GM19463 (cell line): ENCODE data around the gene OR52I1.

Source experiments
- ATAC-seq: cut with Tn5 transposase; IDR thresholded peaks from one replicate; pipeline ENCODE4 v1.9.1; 2021; ENCODE audit warnings: mild to moderate bottlenecking, moderate library complexity; ENCODE audit not compliant: unreplicated experiment

OR52I1 gene, protein sequence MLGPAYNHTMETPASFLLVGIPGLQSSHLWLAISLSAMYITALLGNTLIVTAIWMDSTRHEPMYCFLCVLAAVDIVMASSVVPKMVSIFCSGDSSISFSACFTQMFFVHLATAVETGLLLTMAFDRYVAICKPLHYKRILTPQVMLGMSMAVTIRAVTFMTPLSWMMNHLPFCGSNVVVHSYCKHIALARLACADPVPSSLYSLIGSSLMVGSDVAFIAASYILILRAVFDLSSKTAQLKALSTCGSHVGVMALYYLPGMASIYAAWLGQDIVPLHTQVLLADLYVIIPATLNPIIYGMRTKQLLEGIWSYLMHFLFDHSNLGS

DNA sequence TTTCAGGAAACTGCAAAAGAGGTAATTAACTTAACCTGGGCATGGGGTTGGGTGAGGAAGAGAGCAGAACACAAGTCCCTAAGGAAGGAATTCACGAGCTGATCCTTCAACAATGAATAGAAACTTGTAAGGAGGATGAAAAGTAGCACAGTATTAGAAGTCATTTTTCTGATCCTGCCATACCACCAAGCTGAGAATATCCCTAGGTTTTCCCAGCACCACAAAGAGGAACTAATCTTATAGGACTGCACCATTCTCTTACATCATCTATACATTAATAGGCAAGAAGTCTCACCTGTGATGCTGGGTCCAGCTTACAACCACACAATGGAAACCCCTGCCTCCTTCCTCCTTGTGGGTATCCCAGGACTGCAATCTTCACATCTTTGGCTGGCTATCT is at the start of gene OR52I1:
TSS of gene OR52I1 (plus strand) at position 301 of the 400 bp plus-strand sequence. CDS start at position 301, 0 bp downstream.
- ATAC-seq: no peak

DNA sequence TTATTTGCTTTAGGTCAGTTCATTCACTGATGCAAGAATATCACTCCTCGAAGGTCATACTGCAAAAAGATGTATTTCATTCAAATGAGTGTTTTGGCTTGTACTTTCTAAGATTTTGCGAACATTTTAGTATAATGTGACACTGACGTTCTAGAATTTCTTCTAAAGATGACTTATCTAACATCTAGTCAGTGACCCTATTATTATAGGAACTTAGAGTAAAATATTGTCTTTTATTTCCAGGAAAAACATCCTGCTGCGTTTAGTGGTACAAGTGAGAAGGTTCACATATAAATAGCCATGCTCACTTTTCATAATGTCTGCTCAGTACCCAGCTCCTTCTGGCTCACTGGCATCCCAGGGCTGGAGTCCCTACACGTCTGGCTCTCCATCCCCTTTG is 48.9 kb upstream of the OR52I1 start, which contains the start of gene OR52M1:
TSS of gene OR52M1 (plus strand) at position 301 of the 400 bp plus-strand sequence. CDS start at position 301, 0 bp downstream.
- no peak for ATAC-seq

DNA sequence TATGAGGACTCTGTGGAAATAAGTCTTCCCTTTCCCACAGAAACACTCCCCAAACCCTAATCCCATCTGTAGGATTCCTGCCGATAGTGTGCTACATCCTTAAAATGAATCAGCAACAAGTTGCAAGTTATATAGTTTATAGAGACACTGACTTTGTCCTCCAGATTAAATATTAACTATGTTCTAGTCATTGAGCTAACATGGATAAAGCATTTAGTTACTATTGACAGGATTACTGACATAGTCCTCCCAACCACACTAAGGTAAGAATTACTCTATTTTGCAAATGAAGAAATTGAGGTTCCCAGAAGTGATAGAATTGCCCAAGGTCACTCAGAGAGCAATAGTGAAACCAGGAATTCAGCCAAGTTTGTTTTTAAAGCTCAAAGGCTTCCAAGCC is 47.0 kb upstream of the OR52I1 start:
- ATAC-seq: no peak

DNA sequence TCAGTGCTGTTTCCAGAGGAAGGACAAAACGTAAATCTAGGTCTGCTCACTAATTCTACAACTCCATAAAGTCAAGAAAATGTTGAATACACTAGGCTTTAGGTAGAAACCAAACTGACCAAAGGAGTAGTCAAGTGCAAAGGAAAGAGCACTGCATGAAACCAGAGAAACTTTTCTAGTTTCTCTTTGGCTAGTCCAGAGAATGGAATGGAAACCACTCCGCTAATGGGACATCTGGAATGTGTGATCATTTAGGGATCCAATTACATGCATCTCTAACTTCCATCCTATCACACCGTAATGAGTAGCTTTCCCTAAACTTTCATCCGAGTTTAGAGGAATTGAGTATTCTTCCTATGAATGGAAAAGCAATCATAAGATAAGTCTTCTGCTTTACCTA is 46.4 kb upstream of the OR52I1 start:
- no peak for ATAC-seq

DNA sequence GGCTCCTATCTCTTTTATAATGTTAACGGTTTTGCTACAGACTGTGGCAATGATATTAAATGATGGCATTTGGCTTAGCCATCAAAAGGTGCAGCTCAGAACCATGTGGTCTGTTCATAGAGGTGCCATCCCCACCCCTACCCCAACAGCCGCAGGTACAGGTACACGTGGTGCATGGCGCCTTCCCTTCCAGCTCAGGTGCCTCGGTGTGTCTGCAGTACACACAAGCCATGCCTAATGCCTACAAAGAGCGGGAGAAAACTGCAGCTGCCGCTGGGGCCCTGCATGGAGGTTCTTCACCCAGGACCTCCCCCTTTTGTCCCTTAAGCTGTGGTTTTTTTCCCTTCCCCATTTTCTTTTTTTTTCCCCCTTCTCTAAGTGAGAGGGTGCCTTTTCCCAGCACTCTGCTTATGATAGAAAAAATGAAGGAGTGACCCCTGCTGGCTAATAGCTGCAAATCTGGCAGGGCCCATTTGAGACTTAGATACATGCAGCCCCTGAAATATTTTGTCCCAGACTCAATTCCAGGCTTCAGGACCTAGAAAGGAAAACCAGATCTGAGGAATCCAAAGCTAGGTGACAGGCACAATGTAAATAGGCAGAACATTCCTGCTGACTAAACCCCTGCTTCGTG is 42.4 kb upstream of the OR52I1 start:
- ATAC-seq: no peak

DNA sequence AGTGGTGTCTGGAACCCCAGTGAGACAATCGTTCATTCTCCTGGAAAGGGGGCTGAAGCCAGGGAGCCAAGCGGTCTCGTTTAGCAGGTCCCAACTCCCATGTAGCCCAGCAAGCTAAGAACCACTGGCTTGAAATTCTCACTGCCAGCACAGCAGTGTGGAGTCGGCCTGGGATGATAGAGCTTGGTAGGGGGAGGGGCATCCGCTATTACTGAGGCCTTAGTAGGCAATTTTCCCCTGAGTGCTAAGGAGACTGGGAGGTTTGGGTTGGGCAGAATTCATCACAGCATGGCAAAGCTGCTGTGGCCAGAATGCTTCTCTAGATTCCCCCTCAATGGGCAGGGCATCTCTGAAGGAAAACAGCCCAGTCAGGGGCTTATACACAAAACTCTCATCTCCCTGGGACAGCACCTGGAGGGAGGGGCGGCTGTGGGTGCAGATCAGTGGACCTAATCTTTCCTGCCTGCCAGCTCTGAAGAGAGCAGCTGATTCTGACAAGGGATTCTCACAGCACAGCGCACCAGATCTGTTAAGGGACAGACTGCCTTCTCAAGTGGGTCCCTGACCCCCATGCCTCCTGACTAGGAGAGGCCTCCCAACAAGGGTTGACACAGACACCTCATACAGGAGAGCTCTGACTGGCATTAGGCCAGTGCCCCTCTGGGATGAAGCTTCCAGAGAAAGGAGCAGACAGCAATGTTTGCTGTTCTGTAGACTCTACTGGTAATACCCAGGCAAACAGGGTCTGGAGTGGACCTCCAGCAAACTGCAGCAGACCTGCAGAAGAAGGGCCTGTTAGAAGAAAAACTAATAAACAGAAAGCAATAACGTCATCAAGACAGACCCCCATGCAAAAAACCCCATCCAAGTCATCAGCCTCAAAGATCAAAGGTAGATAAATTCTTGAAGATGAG is 34.1 kb upstream of the OR52I1 start:
- ATAC-seq: no peak

DNA sequence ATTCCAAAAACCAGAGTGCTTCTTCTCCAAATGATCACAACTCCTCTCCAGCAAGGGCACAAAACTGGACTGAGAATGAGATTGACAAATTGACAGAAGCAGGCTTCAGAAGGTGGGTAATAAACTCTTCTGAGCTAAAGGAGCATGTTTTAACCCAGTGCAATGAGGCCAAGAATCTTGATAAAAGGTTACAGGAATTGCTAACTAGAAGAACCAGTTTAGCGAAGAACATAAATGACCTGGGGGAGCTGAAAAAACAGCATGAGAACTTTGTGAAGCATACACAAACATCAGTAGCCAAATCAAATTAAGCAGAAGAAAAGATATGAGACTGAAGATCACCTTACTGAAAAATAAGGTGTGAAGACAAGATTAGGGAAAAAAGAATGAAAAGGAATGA is 33.4 kb upstream of the OR52I1 start:
- ATAC-seq: no peak

DNA sequence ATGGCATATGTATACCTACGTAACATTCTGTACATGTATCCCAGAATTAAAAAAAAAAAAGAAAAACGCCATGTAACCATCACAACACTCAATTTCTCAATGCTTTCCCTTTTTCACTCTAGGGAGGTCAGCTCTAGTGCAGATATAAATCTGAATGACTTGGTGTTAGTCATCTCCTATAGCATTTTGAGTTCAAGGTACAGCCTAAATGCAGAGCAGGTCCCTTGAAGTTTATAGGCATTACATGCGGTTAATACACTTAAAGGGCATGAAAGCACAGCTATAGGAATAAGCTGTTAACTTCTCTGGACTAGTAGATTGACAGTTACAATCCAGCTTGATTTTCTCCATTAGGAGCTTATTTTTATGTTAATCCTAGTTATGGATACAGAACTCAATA is 28.5 kb upstream of the OR52I1 start:
- no peak for ATAC-seq

DNA sequence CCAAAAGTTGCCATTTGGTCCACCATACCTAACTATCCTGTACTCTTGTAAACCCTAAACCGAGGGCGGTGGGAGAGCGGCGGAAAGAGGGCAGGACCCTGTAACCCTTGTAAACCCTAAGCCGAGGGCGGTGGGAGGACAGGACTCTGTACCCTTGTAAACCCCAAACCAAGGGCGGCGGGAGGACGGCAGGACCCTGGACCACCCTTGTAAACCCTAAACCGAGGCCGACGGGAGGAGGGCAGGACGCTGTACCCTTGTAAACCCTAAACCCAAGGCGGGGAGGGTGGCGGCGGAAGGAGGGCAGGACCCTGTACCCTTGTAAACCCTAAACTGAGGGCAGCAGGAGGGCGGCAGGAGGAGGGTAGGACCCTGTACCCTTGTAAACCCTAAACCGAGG is 24.8 kb upstream of the OR52I1 start:
- no peak for ATAC-seq

DNA sequence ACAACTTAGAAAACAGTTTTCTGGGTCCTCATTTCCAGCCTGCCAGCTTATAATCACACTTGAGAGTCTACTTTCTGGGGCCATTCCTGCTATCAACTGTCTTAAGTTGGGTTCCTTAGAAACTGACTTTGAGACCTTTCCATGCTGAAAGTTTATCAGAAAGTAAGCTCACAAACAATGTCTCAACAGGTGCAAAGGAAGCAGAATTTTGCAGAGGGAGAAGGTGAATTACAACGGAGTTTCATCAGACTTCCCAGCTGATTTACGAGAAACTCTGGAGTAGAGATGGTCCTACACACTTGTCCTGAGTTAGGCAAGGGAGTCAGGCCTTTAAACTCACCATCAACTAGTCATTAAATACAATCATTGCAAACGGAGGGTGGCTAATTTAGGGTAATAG is 17.0 kb upstream of the OR52I1 start:
- ATAC-seq: no peak

DNA sequence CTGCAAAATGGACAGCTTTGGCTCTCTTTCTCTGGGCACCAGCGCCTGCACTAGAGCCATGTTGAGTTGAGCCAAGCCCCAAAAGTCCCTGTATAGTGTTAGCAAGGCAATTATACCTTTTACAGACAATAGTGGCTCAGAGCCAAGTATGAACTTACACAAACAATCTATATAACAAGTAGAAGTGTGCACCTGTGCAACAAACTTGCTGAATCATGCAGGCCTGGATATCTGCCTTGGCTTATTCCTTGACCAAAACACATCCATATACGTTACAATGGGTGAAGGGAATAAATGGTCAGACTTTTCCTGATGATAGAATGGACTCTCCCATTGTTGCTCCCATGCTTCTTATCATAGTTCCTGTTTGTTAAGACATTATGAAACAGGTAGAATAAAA is 16.1 kb upstream of the OR52I1 start:
- ATAC-seq: no peak

DNA sequence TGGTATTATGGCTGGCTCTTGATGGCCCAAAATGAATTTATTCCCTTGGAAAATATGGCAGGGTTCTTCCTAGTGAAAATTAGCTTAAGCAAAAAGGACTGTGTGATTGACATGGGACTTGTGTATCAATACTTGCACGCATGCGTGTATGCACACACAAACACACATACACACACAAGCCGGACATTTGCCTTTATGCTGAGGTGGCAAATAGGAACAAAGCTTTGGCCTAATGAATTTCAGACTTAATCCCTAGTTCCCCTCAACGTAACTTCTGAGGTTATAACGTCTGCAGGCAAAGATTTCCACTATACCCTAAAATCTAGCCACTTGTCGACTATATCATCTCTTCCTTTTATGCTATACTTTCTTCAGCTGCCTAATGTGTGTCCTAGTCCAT is 15.2 kb upstream of the OR52I1 start:
- no peak for ATAC-seq

DNA sequence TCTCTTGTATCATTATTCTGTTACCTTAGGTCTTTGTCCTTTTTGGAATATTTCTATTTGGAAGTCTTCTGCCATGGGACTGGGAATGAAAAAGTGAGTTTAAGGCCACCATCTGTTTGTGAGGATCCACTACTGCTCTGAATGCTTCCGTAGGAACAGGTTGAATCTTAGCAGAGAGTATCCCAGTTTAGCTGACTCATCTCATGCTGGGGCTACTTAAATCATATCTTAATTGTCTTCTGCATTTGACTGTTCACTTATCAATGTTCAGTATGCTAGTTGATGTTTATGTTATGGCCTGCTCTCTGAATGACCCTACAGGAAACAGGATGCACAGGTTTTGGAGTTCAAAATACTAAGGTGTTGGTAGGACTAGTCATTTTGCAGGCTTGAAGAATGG is 13.7 kb upstream of the OR52I1 start:
- no peak for ATAC-seq

DNA sequence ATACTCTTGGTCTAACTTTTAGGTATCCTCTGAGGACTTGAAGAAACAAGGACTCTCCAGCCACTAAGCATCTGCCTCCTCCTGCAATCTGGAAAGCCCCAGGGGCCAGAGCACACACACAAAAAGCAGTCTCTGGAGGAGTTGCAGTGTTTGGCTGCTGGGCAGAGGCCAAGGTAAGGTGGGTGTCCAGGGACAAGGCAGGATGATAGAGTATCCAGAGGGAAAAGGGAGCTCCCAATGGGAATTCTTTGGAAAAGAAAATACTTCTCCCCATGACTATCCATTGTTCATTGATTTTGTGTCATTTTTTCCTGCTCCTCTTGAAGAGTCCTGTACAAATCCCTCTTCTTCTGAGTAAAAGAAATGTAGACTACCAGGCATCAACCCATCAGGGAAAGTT is 12.4 kb upstream of the OR52I1 start, which contains the start of gene OR52I2:
TSS of gene OR52I2 (plus strand) at position 301 of the 400 bp plus-strand sequence.
- no peak for ATAC-seq

DNA sequence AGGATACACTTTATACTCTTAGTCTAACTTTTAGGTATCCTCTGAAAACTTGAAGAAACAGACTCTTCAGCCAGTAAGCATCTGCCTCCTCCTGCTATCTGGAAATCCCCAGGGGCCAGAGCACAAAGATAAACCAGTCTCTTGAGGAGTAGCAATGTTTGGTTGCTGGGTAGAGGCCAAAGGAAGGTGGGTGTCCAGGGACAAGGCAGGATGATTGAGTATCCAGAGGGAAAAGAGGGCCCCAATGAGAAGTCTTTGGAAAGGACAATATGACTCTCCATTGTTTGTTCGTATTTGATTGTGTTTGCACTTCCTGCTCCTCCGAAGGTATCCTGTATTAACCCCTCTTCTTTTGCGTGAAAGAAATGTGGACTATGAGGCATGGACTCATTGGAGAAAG is 4.8 kb upstream of the OR52I1 start:
- no peak for ATAC-seq

DNA sequence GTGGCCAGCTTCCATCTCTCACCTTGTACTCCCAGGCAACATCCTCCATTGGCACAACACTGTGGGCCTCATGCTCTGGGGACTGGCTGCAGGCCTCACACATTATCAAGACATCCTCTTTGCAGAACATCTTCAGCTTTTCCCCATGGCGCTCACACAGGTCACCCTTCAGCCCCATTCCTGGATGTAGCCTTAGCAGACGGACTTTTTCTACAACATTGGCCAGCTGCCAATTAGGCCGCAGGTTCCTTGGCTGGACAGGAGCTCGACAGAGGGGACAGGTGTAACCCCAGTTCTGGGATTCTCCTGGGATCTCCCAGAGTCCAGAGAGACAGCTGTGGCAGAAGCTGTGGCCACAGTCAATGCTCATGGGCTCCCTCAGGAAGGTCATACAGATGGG is 11.2 kb downstream of the OR52I1 start:
- ATAC-seq: no peak

DNA sequence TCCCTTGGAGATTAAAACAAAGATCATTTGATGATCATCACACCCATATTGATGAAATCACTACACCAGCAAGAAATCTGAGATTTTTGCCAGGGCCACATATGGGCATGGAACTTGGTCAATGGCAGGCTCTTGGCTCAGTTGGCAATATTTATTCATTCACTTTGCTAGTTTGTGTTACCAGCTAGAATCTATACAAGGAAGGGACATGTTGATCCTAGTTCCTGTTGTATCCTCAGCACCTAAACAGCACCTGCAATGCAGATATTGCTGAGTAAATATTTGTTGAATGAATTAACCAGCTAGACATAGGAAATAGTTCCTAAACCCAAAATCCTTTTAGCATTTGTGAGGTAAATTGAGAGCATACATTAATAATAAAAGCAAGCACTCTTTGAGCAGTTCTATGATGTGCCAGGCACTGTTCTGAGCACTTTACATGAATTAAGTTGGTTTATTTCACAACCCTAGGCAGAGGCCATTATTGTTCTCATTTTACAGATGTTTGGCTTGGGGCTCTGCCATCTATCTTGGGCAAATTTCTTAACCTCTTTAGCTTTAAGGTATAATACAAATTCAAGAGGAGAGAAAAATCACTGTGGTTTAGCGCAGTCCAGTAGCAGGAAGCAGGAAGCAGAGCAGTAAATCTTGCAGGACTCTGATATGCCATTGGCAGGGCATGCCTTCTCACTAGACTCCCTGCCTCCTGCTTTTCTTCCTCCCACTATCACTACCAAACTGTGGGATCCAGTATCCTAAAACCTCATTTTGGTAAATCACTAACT is 12.6 kb downstream of the OR52I1 start:
- ATAC-seq: no peak

DNA sequence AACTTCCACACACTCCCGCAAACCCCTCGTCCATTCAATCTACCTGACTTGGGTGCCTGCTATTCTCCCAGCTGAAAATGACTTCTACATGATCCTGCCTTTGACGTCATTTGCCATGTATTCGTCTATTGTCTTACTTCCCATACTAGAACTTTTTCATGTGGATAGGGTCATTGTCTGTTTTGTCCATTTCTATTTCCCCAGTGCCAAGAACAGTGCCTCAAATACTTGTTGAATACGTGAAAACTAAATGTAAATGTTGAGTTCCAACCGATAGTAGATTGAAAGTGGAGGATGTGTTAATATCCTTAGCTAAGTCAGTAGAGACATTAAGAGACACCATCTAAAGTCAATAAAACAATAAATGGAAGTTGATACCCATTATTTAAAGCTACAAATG is 13.3 kb downstream of the OR52I1 start:
- no peak for ATAC-seq

DNA sequence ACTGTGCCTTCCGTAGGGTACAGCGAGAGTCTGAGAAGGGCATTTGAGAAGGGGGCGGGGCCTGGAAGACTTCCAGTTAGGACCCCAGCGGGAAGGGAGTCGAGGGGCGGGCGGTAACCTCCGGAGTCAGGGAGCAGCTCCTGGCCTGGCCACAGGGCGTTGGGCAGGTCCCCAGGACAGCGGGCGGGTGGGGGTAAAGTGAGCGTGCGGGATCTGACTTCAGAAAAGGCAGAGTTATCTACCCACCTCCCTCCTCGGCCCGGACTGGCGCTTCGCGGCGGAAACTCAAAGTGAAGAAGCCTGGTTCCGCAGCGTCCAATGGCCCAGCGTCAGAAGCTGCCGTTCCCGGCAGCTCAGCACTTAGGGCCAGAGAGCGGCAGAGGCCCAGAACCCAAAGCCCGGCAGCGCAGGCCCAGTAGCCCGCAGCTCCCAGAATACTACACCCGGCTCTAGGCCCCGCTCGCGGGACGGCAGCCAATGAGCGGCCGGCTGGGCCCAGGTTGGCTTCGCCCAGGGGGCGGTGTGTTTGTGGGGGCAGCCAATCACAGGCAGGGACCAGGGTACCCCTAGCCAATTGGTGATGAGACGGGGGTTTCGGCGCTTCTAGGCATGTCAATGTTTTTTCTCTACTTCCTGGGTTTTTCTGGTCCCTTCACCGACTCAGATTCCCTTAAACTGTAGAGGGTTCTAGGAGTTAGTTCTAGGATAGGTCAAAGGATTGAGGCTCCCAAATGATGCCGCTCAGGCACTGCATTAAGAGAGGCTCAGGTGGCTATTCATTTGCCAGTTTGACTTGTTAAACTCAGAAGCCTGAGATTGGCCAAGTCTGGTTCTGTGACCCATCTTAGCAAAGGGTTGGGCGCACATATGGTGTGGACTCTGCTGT is 14.2 kb downstream of the OR52I1 start, which contains the start of gene TRIM68:
TSS of gene TRIM68 (minus strand) at position 451 of the 886 bp plus-strand sequence. CDS start 2,727 bp downstream, outside the sequence.
- peak; percentile 99 for ATAC-seq
